ENCODE results near the gene STK4. TPM values are rescaled to one million over a fixed set of nuclear protein-coding genes. Genes with fewer than 3 reads are reported as not detected.

Gene STK4
- total and polyA plus RNA-seq, 2 donors (not counting 3 experiments of a cell fraction or from before 2014, with no cell fraction given): 9.1 to 29.6 TPM

GRCh38 chr20:45016089-45016671 lies 49.9 kb downstream of the STK4 start:
- intact Hi-C loops (cut with micrococcal nuclease): no loop called here

More at GRCh38 chr20:45016089-45016671, 49.9 kb downstream of the STK4 start:
- no peak for FAIRE-seq
- Histone ChIP-seq H3K9ac (replicated peaks; ENCODE audit: extremely low read depth, insufficient read depth, low read length) (no peak overlapping the region), H3K4me3 (replicated peaks in 1 of 3; ENCODE audit: insufficient read depth in 1 of 3, low read depth in 1 of 3, low read length in 3 of 3) (no peak overlapping the region), H3K36me3 (ENCODE audit: control insufficient read depth in 2 of 2, extremely low read depth in 1 of 2, insufficient read depth in 2 of 2, low read length in 2 of 2) (no peaks in the 10 kb centered on the region), H3K4me2 (ENCODE audit: insufficient read depth, low read length) (no peak overlapping the region), H3K9me1 (replicated peaks; ENCODE audit: control insufficient read depth, extremely low read depth, insufficient read depth, low read length) (no peaks in the 10 kb centered on the region), H3K27ac (ENCODE audit: insufficient read depth, low read depth, low read length) (no peak overlapping the region), H2AFZ (ENCODE audit: low read depth, low read length) (no peak overlapping the region), H4K20me1 (replicated peaks; ENCODE audit: control insufficient read depth, extremely low read depth, insufficient read depth, low read length) (peaks cover 2% of the 10 kb centered on the region), H3K4me1 (ENCODE audit: control insufficient read depth, extremely low read depth, insufficient read depth, low read length) (no peaks in the 10 kb centered on the region), H3K27me3 (ENCODE audit: control insufficient read depth in 2 of 2, insufficient read depth in 2 of 2, low read length in 2 of 2) (no peaks in the 10 kb centered on the region), H3K79me2 (ENCODE audit: control insufficient read depth, insufficient read depth, low read length) (peaks cover 2% of the 10 kb centered on the region), H3K9me3 (replicated peaks; ENCODE audit: control insufficient read depth, insufficient read depth, low read length) (no peaks in the 10 kb centered on the region)
- POLR2A ChIA-PET: no interaction called here
- no peak for TF ChIP-seq GATA2 (IDR thresholded peaks at IDR 0.05; ENCODE audit: insufficient read depth, insufficient read length, low read depth, low read length)
- TF ChIP-seq FOS (IDR thresholded peaks at IDR 0.05; ENCODE audit: borderline replicate concordance, insufficient read depth, low read length): no peak
- no peak for TF ChIP-seq MAX (IDR thresholded peaks at IDR 0.05; ENCODE audit: insufficient read depth, insufficient read length)
- TF ChIP-seq POLR2AphosphoS5 (IDR thresholded peaks at IDR 0.05; ENCODE audit: insufficient read depth, low read depth, low read length): no peak
- no peak for TF ChIP-seq EZH2 (IDR thresholded peaks at IDR 0.05; ENCODE audit: borderline replicate concordance, low read depth, low read length, severe bottlenecking)
- no peak for TF ChIP-seq MYC (IDR thresholded peaks at IDR 0.05; ENCODE audit: low read depth, low read length)
- no peak for TF ChIP-seq POLR2A (IDR thresholded peaks at IDR 0.05; ENCODE audit: low read depth, low read length)
- TF ChIP-seq, protein P1, sequence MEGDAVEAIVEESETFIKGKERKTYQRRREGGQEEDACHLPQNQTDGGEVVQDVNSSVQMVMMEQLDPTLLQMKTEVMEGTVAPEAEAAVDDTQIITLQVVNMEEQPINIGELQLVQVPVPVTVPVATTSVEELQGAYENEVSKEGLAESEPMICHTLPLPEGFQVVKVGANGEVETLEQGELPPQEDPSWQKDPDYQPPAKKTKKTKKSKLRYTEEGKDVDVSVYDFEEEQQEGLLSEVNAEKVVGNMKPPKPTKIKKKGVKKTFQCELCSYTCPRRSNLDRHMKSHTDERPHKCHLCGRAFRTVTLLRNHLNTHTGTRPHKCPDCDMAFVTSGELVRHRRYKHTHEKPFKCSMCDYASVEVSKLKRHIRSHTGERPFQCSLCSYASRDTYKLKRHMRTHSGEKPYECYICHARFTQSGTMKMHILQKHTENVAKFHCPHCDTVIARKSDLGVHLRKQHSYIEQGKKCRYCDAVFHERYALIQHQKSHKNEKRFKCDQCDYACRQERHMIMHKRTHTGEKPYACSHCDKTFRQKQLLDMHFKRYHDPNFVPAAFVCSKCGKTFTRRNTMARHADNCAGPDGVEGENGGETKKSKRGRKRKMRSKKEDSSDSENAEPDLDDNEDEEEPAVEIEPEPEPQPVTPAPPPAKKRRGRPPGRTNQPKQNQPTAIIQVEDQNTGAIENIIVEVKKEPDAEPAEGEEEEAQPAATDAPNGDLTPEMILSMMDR (IDR thresholded peaks at IDR 0.05; ENCODE audit: extremely low read depth in 1 of 2, insufficient read depth in 1 of 2, low read depth in 1 of 2, low read length in 2 of 2): no peak
- TF ChIP-seq JUN (IDR thresholded peaks at IDR 0.05; ENCODE audit: borderline replicate concordance, insufficient read depth, insufficient read length, low read depth): no peak
- BruUV-seq (replicated peaks): no TSS peak
- no peak for DNase-seq (ENCODE audit: low read depth, low spot score)
- CTCF ChIA-PET: interaction anchor here (0.9 to 7.0 kb wide), 5 partner anchors 13 to 755 kb away, joined by 3 to 106 read pairs (median 3); no protein-coding TSS in a partner anchor
- dilution Hi-C loops (cut with MboI; ENCODE audit: extremely low pct_ligation_motif_present, low sequenced_read_pairs): no loop called here

Data from endothelial cell of umbilical vein (primary cell).